Fibroblast of pulmonary artery (primary cell): ENCODE data around the gene RGS19.

Experiments used
- DNase-seq: peaks from one replicate; pipeline ENCODE4 v3.0.0-alpha.2; 2010; ENCODE audit warnings: low read depth
- H3K4me3 ChIP-seq: replicated peaks from 2 replicates; pipeline ENCODE4 v1.5.1; 2011; ENCODE audit warnings: low read depth, mild to moderate bottlenecking, control low read depth, low read length, moderate library complexity
- CTCF ChIP-seq: IDR thresholded peaks from 2 replicates; pipeline ENCODE4 v1.5.1; 2011; ENCODE audit warnings: mild to moderate bottlenecking, control low read depth, low read length, inconsistent platforms; ENCODE audit errors: missing control alignments

RGS19 gene

GRCh38 chr20:64069209-64069613 is 10.1 kb downstream of the RGS19 start:
- H3K4me3 ChIP-seq, result no peak overlapping the region
- TF ChIP-seq CTCF, result no peak

DNA sequence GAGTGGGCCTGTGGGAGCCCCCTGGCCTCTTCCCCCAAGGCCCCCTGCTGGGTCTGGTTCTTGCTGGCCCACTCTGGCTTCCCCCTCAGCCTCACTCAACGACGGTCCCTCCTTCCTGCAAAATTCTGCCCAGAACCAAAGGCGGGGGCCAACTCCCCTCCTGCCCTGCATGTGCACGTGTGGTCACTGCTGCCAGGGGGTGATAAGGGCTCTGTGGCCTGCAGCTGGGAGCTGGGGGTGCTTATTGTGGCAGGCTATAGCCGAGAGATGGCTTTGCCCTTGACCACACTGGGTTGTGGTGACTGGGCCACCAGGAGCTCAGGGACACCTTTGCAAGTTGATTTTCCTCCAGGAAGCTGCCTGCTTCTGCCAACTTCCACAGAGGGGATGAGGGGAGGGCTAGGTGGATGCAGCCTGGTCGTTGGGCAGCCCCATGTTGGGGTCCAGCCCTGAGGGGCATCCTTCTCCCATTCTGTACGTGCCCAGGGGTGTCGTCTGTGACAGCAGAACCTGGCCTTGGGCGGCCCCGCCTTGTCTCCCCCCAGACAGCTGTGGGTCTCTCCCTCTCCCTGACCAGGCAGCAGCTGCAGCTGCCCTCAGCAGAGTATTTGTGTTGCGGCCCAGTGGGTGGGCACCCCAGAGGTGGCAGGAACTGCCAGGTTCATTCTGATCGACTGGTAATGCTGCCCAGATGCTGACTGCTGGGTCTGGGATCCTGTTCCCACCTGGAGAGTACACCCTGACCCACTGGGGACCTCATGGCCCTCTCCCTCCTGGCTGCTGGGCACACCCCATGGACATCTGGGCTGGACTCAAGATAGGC is 10.7 kb downstream of the RGS19 start:
- TF ChIP-seq CTCF, result no peak
- no peak for DNase-seq
- no peak overlapping the region for H3K4me3 ChIP-seq

More at GRCh38 chr20:64069209-64069613, 10.1 kb downstream of the RGS19 start:
- DNase-seq, result no peak

- H3K4me3 ChIP-seq, result no peak overlapping the region
- DNase-seq, result no peak
- no peak for TF ChIP-seq CTCF
These were observed 11.5 kb downstream of the RGS19 start for GRCh38 chr20:64067733-64068307.

GRCh38 chr20:64067005-64067632 is 12.2 kb downstream of the RGS19 start:
- no peak for DNase-seq
- TF ChIP-seq CTCF, result no peak
- H3K4me3 ChIP-seq, result no peak overlapping the region

- DNase-seq, result peak; percentile 58
- H3K4me3 ChIP-seq, result no peak overlapping the region
- TF ChIP-seq CTCF, result no peak
These were observed 13.4 kb downstream of the RGS19 start for GRCh38 chr20:64065974-64066343.

- TF ChIP-seq CTCF, result no peak
These were observed 14.0 kb downstream of the RGS19 start for GRCh38 chr20:64065062-64065973.

More at GRCh38 chr20:64065062-64065973, 14.0 kb downstream of the RGS19 start:
- DNase-seq, result no peak
- no peak overlapping the region for H3K4me3 ChIP-seq
